PFSK-1 (cell line): ENCODE measurements around the gene TLX2.
A peak's percentile ranks its signal among the peaks of the same experiment; 100 is the strongest.

ENCODE experiments used
- FOXP2 ChIP-seq: optimal IDR thresholded peaks from 2 replicates; pipeline ENCODE3; 2011; ENCODE audit warnings: borderline replicate concordance, control low read depth, inconsistent platforms; ENCODE audit not compliant: insufficient read depth; ENCODE audit errors: extremely low read length, extremely low read depth
- POLR2AphosphoS5 ChIP-seq: IDR thresholded peaks from 2 replicates; pipeline ENCODE4 v1.6.1; 2012; ENCODE audit warnings: low read depth, mild to moderate bottlenecking, control low read depth, low read length, moderate library complexity
- REST ChIP-seq, 2 experiments: IDR thresholded peaks; 2 replicates each; pipeline versions ENCODE4 v1.6.1 to v1.8.0; 2011 to 2012; ENCODE audit warnings: low read depth in 2 of 2, low read length in 2 of 2, control low read depth in 1 of 2, inconsistent platforms in 1 of 2, mild to moderate bottlenecking in 1 of 2, moderate library complexity in 1 of 2; ENCODE audit not compliant: insufficient read depth in 1 of 2
- SIN3A ChIP-seq: IDR thresholded peaks from 2 replicates; pipeline ENCODE4 v1.6.1; 2012; ENCODE audit warnings: mild to moderate bottlenecking, low read length, moderate library complexity, borderline replicate concordance; ENCODE audit not compliant: insufficient read depth
- TAF1 ChIP-seq: IDR thresholded peaks from 2 replicates; pipeline ENCODE4 v1.6.1; 2012; ENCODE audit warnings: low read length, control low read depth, borderline replicate concordance; ENCODE audit not compliant: insufficient read depth

The TLX2 gene

GRCh38 chr2:74528600-74529356 lies 14.5 kb downstream of the TLX2 start:
- TF ChIP-seq FOXP2 (no peak), TAF1 (no peak), POLR2AphosphoS5 (no peak), SIN3A (no peak), REST (IDR thresholded peaks at IDR 0.05; ENCODE audit: insufficient read depth in 1 of 2, low read depth in 2 of 2, low read length in 2 of 2) (no peak)

- TF ChIP-seq SIN3A (peak; percentile 38; the same call in 1 of the 2 replicates), REST (IDR thresholded peaks at IDR 0.05; ENCODE audit: insufficient read depth in 1 of 2, low read depth in 2 of 2, low read length in 2 of 2) (0 out of 4 replicates have a peak, but pooled peaks of 1 of the 2 experiments have one; percentile 10), TAF1 (peak; percentile 67; the same call in 1 of the 2 replicates), POLR2AphosphoS5 (peak; percentile 96), FOXP2 (peak; percentile 69)
Measured at GRCh38 chr2:74529357-74530238, 15.3 kb downstream of the TLX2 start, which contains the start of the genes AUP1 and HTRA2. Gene AUP1, minus strand, starts transcription at chr2:74529706. Its CDS starts 77 bp downstream, at chr2:74529629. Gene HTRA2, plus strand, starts transcription at chr2:74529933. Its CDS starts 74 bp downstream, at chr2:74530007.

- TF ChIP-seq SIN3A, result peak; percentile 89; the same call in 1 of the 2 replicates
- no peak for TF ChIP-seq POLR2AphosphoS5
- TF ChIP-seq FOXP2, result no peak
- TF ChIP-seq REST (IDR thresholded peaks at IDR 0.05; ENCODE audit: insufficient read depth in 1 of 2, low read depth in 2 of 2, low read length in 2 of 2), result no peak
- no peak for TF ChIP-seq TAF1
Measured at GRCh38 chr2:74530239-74531187, 16.3 kb downstream of the TLX2 start.

- TF ChIP-seq TAF1 (no peak), FOXP2 (no peak), REST (IDR thresholded peaks at IDR 0.05; ENCODE audit: insufficient read depth in 1 of 2, low read depth in 2 of 2, low read length in 2 of 2) (no peak), SIN3A (no peak), POLR2AphosphoS5 (no peak)
Measured at GRCh38 chr2:74531666-74532065, 17.4 kb downstream of the TLX2 start.
